NCI-H1092 treated with DMSO at 0.1 percent for 48 hours (cell line): Measurements from ENCODE around the gene TMEM240.
"Not testable (repeated sequence)": the region's sequence is repeated elsewhere in the genome, so short reads cannot be mapped to it uniquely, and the experiment has no call there.

Source experiments
- DNase-seq: peaks from one replicate; lab custom pipeline; 2025; lab: John Stamatoyannopoulos, UW

Gene TMEM240

DNA sequence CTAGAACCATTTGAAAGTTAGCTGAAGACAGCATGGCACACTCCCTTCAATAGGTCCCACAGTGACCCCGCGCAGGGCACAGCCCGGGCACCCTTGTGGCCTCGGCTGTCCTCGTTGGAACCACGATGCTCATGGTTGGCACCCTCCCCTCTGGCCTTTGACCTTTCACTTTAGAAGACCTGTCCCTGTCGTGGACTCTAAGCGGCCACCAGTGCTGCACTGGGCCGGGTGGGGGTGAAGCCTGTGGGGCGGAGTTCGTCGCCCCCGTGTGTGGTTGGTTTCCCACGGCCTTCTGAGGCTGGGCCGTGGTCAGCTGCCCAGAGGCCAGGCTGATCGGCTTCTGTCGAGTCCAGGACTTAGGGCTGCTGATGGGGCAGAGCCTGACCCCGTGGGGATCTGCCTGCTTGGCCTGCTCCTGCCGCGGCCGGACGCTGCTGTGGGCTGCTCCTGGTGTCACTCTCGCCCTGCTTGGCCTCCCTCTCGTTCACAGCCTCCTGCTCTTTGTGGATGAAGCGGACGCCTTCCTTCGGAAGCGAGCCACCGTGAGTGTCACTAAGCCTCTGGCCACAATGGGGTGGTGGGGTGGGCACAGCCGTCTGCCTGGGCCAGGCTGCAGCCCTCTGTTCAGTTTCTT is 15.6 kb downstream of the TMEM240 start:
- DNase-seq: not testable (repeated sequence)

DNA sequence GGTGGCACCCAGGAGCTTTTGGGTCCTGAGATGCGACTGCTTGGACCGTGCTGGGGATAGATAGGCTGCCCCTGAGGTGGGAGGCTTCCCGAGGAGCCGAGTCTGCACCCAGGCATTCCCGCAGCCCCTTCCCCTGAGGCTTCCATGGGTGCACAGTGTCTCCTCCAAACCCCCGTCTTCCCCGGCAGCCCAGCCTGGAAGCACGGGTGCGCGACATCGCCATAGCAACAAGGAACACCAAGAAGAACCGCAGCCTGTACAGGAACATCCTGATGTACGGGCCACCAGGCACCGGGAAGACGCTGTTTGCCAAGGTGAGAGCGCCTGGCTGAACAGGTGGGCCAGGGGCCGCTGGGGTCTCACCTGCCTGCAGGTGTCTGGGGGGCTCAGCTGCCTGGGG is 16.8 kb downstream of the TMEM240 start:
- DNase-seq: not testable (repeated sequence)

DNA sequence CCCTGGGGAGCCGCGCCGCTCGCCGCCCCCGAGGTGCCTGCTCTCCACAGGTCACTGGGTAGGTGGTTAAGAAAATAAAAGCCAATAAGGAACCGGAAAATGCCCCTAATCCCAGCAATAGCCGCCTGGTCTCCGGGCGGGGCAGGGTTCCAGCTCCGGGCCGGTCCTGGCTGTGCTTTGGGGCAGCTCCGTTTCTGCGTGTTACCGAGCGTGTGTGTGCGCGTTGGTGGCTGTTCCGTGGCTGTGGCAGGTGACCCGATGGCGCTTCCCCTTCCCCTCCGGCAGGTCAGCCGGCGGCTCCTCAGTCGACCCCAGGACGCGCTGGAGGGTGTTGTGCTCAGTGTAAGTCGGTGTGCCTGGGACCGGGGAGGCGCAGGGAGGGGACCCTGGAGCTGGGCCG is 17.2 kb downstream of the TMEM240 start:
- not testable (repeated sequence) for DNase-seq

DNA sequence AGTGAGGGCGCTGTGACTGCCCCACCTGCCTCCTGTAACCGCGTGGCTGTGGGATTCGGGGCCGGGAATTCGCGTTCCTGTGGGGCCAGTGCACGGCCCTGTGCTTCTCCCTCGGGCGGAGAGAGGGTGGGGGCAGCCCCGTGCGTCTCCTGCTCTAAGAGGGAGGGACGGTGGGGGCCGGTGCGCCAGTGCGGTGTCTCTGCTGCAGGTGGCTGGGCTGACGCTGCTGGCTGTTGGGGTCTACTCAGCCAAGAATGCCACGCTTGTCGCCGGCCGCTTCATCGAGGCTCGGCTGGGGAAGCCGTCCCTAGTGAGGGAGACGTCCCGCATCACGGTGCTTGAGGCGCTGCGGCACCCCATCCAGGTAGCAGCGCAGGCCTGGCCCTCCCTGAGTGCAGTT is 17.9 kb downstream of the TMEM240 start:
- not testable (repeated sequence) for DNase-seq

DNA sequence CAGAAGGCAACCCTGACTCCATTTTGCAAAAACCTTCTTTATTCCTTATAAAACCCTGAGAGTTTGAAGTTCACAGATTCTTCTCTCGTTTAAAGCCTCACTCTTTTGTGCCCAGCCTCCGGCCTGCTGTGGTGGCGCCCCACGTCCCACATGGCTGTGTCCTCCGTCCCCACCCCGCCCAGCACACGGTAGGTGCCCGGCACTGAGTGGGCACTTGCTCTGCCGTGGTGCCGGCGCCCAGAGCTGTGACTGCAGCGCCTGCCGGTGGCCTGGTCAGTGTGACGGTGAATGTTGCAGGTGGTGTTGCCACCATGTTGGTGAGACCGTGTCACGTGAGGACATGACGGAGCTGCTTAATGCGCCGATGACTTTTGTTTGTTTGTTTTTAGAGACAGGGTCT is 19.1 kb downstream of the TMEM240 start:
- DNase-seq: no peak

DNA sequence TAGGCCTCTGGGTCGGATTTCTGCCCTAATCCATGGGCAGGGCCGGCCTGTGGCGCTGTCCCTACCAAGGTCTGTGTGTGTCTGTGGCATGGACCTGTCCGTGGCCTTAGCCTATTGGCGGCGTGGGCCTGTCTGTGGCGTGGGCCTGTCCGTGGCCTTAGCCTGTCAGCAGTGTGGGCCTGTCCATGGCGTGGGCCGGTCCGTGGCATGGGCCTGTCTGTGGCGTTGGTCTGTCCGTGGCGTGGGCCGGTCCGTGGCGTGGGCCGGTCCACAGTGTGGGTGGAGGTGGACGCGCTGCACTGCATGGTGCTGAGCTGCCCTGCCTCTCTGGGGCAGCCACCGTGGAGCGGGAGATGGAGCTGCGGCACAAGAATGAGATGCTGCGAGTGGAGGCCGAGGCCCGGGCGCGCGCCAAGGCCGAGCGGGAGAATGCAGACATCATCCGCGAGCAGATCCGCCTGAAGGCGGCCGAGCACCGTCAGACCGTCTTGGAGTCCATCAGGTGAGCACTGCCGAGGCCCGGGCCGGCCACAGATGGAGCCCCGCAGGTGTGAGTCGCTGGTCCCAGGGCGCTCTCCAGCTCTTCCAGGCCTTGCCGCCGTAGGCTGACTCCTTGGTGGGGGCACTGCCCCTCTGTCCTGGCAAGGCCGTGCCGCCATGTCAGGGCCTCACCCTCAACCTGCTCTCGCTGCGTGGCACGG is 20.5 kb downstream of the TMEM240 start:
- not testable (repeated sequence) for DNase-seq

DNA sequence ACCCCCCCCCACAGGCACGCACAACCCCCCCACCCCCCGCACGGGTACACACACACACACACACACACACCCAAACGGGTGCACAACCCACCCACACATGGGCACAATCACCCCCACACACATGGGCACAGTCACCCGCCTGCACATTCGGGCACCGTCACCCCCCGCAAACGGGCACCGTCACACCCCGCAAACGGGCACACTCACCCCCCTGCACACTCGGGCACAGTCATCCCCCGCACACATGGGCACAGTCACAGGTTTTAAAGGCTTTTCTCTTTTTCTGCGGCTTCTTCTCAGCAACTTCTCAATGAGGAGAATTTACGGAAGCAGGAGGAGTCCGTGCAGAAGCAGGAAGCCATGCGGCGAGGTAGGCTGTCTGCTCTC is 21.8 kb downstream of the TMEM240 start:
- not testable (repeated sequence) for DNase-seq

DNA sequence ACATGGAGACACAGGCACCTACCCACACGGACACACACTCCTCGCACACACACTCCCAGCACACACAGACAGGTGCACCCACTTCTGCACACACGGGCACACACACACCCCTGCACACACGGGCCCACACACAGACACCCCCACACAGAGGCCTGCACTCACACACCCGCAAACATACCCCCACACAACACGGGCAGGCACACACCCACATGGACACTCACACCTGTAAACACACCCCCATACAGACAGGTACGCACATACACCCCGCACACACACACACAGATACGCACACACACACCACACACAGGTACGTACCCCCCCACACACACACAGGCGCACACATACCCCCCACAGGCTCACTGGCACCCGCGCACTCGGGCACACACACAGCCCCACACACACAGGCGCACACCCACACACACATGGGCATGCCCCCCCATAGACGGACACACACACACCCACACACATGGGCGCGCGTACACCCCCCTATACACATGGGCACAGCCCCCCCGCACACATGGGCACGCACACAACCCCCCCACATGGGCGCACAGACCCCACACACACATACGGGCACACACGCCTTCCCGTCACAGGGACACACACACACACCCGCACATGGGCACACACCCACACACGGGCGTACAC is 22.3 kb downstream of the TMEM240 start:
- DNase-seq: no peak

DNA sequence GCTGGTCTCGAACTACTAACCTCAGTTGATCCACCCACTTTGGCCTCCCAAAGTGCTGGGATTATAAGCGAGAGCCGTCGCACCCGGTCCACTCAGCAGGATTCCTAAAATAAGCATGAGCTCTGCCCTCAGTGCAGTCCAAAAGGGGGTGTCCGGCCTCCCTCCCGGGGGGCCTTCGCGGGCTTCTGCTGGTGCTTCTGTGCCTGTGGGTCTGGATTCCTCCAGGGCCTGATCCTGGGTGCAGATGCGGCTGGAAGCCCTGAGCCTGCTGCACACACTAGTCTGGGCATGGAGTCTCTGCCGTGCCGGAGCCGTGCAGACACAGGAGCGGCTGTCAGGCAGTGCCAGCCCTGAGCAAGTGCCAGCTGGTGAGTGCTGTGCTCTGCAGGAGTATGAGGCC is 23.5 kb downstream of the TMEM240 start:
- DNase-seq: not testable (repeated sequence)

DNA sequence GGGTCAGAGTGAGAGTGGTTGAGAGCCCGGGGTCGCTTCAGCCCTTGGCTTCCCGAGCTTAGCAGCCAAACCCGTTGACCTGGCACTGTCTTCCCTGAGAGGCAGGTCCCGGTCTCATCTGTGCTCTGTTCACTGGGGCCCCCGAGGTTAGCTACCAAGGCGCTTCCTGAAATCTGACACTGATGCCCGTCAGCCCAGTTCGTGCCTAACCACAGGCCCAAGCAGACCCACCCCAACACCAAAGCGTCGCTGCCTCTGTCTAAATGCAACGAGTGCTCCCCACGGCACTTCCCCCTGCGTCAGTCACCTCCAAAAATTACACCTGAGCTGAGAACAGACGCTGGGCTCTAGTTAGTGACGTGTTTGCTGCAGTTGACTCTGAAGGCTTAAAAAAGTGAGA is 26.0 kb downstream of the TMEM240 start:
- DNase-seq: not testable (repeated sequence)

DNA sequence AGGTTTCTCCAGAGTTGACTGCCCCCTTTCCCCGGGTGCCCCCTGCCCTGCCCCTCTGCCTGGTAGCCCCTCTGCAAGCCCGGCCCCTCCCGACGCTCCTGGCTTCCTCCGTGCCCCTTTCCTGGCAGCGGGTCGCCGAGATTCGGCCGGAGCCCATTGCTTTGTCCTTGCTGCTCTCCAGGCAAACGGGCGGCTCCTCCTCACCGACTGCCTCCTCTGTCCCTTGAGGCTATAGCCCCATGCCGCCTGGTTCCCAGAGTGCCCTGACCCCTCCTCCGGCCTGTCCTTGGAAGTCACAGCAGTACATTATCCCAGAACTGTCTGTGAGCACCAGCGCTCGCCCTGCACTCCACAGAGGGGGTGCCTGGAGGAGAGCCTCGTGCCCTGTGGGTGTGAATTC is 26.7 kb downstream of the TMEM240 start:
- DNase-seq: not testable (repeated sequence)

DNA sequence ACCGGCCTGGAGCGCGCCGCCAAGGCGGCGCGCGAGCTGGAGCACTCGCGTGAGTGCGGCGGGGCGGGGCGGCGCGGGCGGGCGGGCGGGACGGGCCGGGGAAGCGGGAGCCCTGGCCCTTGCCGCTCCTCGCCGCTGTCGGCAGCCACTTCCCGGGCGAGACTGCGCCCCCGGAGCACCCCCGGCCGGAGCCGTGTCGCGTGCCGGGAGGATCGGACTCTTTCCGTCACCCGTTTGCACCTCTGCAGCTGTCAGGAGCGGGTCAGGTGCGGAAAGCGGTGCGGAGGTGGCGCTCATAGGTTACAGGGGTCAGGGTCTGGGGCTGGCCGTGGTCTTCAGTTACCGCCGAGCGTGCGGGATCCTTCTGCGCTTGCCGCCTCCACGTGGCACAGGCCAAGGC is 28.0 kb downstream of the TMEM240 start:
- DNase-seq: not testable (repeated sequence)

DNA sequence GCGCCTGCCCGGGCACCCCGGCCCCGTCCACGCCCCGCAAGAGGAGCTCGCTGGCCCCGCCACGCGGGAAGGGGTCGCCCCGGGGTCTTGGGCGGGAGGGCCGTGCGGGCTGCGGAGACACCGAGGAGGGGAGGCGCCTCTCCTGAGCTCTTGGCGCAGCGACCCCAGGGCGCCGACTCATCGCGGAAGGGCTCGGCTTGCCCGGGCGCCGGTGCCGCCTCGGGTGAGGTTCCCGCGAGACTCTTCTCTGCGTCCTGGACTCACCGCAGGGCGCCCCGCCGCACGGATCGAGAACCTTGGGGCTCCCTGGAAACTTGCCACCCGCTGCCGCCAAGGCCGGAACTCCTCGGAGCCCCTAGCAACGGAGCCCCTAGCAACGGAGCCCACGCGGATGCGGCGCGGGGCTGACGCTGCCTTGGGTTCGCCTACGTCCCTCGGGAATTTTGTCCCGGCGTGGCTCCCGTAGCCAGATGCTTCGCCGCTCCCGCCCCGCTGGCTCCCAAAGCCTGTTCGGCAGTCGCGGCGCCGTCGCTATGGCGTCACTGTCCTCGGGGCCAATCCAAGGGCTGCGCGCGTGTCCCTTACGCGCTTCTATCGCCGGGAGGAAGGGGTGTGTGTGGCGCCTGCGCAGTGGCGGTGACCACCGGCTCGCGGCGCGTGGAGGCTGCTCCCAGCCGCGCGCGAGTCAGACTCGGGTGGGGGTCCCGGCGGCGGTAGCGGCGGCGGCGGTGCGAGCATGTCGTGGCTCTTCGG is 28.7 kb downstream of the TMEM240 start, which contains the start of gene ATAD3A:
ATAD3A (plus strand) TSS at position 630 of the 753 bp plus-strand sequence; CDS start at position 737, 107 bp downstream.
- peak; percentile 88 for DNase-seq

DNA sequence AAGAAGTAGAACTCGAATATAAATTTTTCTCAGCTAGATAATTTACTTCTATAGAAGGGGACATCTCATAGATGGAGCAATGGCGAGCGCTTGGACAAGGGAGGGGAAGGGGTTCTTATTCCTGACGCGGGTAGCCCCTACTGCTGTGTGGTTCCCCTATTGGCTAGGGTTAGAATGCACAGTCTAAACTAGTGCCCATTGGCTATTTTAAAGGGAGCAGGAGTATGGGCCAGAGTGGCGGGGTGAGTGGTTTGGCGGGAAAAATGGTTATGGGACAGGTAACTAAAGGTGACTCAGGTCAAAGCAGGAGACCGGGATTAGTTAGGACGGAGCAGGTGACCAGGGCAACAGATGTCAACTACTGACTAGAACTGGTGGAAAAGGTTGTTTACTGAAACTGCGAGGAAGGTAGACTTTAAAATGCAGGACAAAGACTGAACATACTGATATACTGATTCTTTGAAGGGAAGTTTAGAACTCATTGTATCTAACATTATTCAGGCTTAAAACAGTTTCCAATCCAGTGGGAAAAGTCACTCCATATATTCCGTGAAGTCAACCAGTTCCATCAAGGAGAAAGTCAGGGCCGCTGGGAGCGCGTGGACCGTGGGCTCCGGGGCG is 29.4 kb downstream of the TMEM240 start:
- DNase-seq: no peak

DNA sequence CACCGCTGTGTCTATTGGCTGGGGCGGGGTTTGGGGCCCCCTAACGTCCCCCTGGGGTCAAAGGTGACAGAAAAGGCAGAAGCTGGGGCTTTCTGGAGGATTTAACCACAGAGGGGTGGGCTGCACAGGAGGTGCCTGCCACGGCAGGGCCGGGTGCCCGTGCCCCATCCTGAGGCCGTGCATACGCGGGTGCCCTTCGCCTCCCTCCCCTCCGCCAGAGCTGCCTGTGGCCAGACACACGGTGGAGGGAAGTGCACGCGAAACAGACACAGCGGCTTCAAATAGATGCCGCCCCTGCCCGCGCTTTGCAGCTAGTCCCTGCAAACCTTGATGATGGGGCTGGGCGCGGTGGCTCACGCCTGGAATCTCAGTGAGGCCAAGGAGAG is 31.0 kb downstream of the TMEM240 start:
- DNase-seq: not testable (repeated sequence)

DNA sequence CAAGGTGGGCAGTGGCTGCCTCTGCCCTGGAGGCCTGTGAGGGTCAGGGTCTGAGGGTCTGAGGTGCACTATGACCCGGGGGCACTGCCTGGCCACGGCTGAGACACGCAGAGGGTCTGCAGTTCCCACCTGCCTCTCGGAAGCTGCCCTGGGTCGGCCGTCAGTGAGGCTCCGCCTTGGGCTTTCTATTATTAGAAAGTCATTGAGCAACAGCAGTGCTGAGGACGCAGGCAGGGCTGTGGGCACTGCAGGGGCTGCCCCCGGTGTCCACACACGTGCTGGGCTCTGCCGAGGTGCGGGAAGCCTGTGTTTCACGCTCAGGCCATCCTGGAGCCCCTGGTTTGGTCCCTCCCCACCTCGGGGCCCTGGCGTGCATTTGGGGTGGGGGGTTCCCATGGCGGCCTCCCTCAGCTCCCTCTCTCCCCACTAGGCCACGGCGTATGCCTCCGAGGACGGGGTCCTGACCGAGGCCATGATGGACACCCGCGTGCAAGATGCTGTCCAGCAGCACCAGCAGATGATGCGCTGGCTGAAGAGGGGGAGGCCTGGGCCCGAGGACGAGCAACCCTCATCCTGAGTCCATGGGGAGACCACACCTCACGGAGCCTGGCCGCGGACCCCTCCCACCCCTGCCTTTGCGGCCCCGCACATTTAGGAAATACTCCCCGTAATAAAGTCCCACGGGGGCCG is 31.5 kb downstream of the TMEM240 start:
- DNase-seq: not testable (repeated sequence)

DNA sequence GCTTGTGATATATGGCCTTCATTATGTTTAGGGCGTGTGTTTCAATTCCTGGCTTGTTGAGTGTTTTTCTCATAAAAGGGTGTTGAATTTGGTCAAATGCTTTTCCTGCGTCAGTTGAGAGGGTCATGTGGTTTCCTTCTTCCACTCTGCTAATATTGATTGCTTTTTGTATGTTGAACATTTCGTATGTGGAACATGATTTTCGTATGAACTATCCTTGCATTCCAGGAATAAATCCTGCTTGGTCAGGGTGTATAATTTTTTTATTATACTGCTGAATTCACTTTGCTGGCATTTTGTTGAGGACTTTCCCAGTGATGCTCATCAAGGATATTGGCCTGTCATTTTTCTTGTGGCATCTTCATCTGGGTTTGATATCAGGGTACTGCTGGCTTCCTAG is 33.1 kb downstream of the TMEM240 start:
- DNase-seq: no peak

DNA sequence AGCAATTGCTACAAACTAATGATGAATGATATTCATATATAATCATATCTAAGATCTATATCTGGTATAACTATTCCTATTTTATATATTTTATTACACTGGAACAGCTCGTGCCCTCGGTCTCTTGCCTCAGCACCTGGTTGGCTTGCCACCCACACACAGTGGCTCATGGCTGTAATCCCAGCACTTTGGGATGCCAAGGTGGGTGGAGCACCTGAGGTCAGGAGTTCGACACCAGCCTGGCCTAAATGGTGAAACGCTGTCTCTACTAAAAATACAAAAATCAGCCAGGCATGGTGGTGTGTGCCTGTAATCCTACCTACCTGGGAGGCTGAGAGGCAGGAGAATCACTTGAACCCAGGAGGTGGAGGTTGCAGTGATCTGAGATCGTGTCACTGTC is 34.6 kb downstream of the TMEM240 start:
- DNase-seq: not testable (repeated sequence)

DNA sequence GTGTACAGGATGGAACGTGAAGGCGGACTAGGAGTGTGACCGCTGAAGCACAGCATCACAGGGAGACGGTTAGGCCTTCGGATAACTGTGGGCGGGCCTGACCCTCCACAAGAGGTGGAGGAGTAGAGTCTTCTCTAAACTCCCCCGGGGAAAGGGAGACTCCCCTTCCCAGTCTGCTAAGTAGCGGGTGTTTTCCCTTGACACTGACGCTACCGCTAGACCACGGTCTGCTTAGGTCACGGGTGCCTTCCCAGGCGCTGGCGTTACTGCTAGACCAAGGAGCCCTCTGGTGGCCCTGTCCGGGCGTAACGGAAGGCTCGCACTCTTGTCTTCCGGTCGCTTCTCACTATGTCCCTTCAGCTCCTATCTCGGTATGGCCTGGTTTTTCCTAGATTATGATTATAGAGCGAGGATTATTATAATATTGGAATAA is 35.0 kb downstream of the TMEM240 start:
- DNase-seq: peak; percentile 13

DNA sequence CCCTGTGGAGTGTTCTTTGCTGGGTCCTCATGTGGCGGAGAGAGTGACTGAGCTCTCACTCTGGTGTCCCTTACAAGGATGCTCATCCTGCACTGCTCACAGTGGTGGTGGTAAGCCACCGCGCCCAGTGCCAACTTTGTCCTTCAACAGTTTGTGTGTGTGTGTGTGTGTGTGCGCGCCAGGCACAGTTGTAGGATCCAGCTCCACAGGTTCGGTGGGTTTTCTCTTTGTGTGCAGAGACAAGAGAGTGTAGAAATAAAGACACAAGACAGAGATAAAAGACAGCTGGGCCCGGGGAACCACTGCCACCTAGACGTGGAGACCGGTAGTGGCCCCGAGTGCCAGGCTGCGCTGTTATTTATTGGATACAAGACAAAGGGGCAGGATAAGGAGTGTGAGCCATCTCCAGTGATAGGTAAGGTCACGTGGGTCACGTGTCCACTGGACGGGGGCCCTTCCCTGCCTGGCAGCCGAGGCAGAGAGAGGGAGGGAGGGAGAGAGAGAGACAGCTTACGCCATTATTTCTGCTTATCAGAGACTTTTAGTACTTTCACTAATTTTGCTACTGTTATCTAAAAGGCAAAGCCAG is 35.6 kb downstream of the TMEM240 start:
- peak; percentile 51 for DNase-seq

DNA sequence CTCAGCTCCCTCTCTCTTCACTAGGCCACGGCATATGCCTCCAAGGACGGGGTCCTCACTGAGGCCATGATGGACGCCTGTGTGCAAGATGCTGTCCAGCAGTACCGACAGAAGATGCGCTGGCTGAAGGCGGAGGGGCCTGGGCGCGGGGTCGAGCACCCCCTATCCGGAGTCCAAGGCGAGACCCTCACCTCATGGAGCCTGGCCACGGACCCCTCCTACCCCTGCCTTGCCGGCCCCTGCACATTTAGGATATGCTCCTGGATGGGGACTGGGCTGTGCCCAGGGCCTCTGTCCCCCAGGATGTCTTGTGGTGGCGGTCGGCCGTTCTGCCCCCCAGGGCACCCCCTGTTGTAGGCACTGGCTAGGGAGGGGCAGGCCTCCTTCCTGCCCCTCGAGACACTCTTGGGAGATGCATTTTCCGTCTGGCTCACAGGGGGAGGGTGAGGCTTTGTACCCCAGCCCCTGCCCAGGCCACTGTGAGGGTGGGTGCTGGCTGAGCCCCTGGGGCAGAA is 44.9 kb downstream of the TMEM240 start:
- DNase-seq: not testable (repeated sequence)
